GM12891 (cell line): ENCODE data around the gene RAPH1.

Experiments used
- DNase-seq: peaks from one replicate; pipeline ENCODE4 v3.0.0; 2011; ENCODE audit warnings: low spot score; ENCODE audit not compliant: insufficient read length
- FAIRE-seq: peaks from 2 replicates; lab custom pipeline; 2011; peaks lifted over from hg19 to GRCh38; lab: Jason Lieb, UNC
- PAX5 ChIP-seq: IDR thresholded peaks from 2 replicates; pipeline ENCODE4 v1.6.1; 2011; ENCODE audit warnings: low read length, moderate library complexity, mild to moderate bottlenecking; ENCODE audit not compliant: insufficient read depth, severe bottlenecking
- POLR2A ChIP-seq: IDR thresholded peaks from 2 replicates; pipeline ENCODE4 v1.6.1; 2011; ENCODE audit warnings: low read depth, low read length, control low read depth
- POLR2AphosphoS5 ChIP-seq: IDR thresholded peaks from 2 replicates; pipeline ENCODE4 v1.6.1; 2011; ENCODE audit warnings: low read depth, low read length, control low read depth
- POU2F2 ChIP-seq: IDR thresholded peaks from 2 replicates; pipeline ENCODE4 v1.6.1; 2011; ENCODE audit warnings: low read depth, mild to moderate bottlenecking, control low read depth, low read length, moderate library complexity
- SPI1 ChIP-seq: IDR thresholded peaks from 2 replicates; pipeline ENCODE4 v1.6.1; 2011; ENCODE audit warnings: low read depth, low read length, control low read depth
- TAF1 ChIP-seq: IDR thresholded peaks from 2 replicates; pipeline ENCODE4 v1.6.1; 2011; ENCODE audit warnings: low read depth, low read length, control low read depth

RAPH1 gene

DNA sequence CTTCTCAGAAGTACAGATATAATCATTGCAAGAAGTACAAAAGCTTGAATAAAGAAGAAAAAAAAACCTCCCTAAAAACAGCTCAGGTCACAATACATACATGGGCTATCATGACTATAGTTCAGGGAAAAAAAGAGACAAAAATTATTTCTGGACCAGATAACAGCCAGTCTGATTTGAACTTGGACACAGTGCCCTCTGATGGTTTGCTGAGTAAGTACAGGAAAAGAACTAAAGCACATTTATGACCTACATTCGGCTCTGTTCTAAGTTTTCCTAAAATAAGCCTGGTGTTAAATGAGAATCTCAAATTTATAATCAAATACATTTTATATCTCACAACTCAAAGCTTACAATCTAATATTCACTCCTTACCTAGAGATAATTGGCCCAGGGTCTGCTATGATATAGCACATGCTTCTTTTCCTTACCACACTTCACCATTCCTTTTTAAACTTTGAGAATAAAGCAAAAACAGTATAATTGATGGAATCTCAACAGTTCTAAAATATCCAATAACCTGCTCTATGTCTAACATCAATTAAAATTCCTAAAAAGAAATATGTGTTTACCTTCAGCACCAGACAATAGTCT lies 81.1 kb downstream of the RAPH1 start:
- FAIRE-seq (peak; percentile 92), DNase-seq (no peak)
- TF ChIP-seq POLR2AphosphoS5 (no peak), POLR2A (no peak), POU2F2 (no peak), PAX5 (no peak), SPI1 (no peak), TAF1 (no peak)

DNA sequence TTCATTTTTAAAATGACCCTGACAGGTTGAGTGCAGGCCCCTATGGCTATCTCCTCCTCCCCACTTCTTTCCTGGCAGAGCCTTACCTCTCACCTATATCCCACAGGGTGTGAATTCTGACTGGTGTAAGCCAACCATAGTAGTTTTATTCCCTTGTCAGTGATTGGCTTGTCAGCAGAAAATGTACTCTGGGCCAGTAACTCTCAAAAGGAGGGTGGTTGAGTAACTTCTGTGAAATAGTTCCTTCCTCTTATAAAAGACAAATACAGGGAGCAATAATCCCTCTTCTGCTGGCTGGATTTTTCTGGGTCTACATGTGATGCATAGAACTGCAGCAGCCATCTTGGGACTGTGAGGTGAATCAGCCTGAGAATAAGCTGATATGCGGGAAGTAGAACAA lies 83.4 kb downstream of the RAPH1 start:
- FAIRE-seq: no peak
- TF ChIP-seq POLR2AphosphoS5 (no peak), TAF1 (no peak), POU2F2 (no peak), POLR2A (no peak), PAX5 (no peak)
- no peak for DNase-seq

DNA sequence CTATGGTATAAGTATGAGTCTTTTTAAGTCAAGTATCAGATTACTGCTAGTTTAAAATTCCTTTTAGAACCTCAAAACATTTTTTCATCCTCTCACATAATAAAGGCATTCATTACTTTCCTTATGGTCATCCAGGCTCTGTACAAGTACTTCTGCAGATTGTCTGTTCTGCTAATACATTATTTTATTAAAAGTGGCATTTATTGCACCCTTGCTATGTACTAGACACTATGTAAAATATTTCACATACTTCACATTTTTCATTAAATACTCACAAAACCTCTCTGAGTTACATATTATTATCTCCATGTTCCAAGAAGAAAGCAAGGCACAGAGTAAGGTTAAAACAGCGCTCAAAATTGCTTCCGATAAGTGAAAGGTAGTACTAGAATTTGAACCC lies 84.1 kb downstream of the RAPH1 start:
- no peak for TF ChIP-seq SPI1
- no peak for TF ChIP-seq PAX5
- TF ChIP-seq POLR2A: no peak
- no peak for TF ChIP-seq POU2F2
- no peak for TF ChIP-seq POLR2AphosphoS5
- no peak for TF ChIP-seq TAF1
- DNase-seq (no peak), FAIRE-seq (no peak)

DNA sequence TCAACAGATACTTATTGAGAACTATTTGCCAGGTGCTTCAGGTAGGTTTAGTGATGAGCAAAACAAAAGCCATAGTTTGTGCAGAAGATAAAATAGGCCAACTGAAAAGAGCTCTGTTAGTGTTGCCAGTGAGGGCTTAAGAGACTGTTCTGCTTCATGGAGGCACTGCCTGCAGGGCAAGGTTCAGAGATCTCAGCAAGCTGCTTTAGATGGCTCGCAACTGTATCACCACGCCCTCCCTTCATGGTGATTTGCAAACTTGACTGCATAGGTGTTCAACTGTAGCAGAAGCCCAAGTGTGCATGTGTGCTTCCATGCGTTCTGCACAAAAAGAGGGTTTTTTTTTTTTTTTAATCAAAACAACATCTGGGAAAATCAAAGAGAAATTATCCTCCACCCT lies 84.5 kb downstream of the RAPH1 start:
- TF ChIP-seq POU2F2 (no peak), TAF1 (no peak), POLR2AphosphoS5 (no peak), PAX5 (no peak), POLR2A (no peak), SPI1 (no peak)
- no peak for DNase-seq
- FAIRE-seq: no peak

DNA sequence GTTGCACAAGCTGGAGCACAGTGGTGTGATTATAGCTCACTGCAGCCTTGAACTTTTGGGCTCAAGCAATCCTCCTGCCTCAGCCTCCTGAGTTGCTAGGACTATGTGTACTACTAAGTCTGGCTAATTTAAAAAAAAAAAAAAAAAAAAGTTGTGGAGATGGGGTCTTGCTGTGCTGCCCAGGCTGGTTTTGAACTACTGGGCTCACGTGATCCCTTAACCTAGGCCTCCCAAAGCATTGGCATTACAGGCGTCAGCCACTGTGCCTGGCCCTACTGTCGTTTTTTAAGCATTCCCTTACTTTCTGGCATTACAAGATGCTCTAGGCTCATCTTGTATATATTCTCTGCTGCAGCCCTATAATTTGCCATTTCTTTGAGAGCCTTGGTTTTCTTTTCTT lies 88.3 kb downstream of the RAPH1 start:
- no peak for FAIRE-seq
- DNase-seq: no peak
- TF ChIP-seq POLR2A (no peak), TAF1 (no peak), POLR2AphosphoS5 (no peak), POU2F2 (no peak), PAX5 (no peak), SPI1 (no peak)

DNA sequence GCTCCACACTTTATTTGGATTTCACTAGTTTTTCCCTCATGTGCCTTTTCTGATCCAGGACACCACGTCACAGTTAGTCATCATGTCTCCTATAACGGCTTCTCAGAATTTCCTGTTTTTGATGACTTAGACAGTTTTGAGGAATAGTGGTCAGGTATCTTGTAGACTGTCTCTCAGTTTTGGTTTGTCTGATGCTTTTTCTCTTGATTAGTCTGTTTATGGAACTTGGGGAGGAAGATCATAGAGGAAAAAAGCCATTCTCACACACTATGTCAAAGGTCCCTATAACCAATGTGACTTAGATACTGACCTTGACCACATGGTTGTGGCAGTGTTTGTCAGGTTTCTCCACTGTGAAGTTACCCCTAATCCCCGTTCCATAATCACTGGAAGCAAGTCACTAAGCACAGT lies 89.0 kb downstream of the RAPH1 start:
- TF ChIP-seq SPI1: no peak
- TF ChIP-seq TAF1: no peak
- TF ChIP-seq POLR2AphosphoS5: no peak
- no peak for TF ChIP-seq POLR2A
- no peak for TF ChIP-seq PAX5
- no peak for TF ChIP-seq POU2F2
- no peak for DNase-seq
- FAIRE-seq: peak; percentile 60

DNA sequence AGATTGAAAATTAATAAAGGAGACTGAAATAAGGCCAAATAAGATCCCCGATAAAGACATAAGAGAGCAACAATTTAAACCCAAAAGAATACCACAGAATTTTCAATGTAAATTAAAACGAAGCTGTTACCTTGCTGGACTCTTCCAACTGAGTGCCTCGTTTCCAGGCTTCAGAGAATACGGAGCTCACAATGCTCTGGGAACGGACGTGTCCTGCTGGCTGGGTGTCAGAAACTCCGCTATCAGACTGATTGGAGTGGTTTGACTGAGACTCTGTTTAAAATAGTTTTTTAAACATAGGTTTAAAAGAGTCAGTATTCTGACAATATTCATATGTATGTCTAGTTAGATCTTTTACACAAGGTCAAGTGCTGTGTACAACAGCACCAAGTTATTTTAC lies 90.4 kb downstream of the RAPH1 start:
- FAIRE-seq: no peak
- no peak for DNase-seq

DNA sequence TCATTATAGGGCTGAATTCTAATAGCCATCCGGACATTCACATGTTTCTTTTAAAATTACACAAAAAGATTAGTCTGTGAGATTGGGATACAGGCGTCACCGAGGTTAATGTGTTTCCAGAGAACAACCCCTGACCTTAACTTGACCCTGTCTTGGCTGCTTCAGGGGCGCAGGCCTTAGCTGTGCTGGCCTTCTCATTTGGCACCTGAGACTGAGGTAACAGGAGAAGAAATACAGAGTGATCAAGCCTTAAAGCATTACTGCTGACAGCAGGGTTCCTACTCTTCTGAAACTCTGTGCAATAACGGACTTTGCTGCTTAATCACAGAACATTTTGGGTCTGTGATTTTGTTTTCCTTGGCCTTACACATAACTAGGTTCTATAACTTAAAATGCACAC lies 92.6 kb downstream of the RAPH1 start:
- TF ChIP-seq SPI1 (no peak), POLR2A (no peak), TAF1 (no peak), POLR2AphosphoS5 (no peak), POU2F2 (no peak), PAX5 (no peak)
- DNase-seq (no peak), FAIRE-seq (no peak)

More for the DNA sequence above, 90.4 kb downstream of the RAPH1 start:
- TF ChIP-seq POU2F2: no peak
- no peak for TF ChIP-seq TAF1
- TF ChIP-seq PAX5: no peak
- TF ChIP-seq SPI1: no peak
- TF ChIP-seq POLR2A: no peak
- no peak for TF ChIP-seq POLR2AphosphoS5

DNA sequence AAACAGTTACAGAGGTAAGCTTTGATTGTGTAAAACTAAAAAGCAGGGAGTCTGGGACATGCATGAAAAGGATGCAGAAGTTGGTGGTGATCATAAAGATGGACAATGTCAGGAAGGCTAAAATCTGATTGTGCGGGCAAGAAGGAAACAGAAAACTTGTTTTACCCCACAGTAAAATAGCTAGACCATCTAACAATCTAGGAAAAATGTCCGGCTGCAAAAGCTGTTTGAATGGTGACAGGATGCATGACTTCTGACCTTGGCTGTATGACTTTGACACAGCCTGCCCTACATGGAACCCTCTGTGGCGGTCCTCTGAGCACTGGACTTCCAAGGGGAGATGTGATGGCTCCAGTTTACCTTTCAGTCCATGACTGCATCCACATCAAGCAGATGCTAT lies 93.6 kb downstream of the RAPH1 start:
- DNase-seq (no peak), FAIRE-seq (no peak)
- TF ChIP-seq POU2F2 (no peak), SPI1 (no peak), POLR2AphosphoS5 (no peak), TAF1 (no peak), POLR2A (no peak), PAX5 (no peak)

DNA sequence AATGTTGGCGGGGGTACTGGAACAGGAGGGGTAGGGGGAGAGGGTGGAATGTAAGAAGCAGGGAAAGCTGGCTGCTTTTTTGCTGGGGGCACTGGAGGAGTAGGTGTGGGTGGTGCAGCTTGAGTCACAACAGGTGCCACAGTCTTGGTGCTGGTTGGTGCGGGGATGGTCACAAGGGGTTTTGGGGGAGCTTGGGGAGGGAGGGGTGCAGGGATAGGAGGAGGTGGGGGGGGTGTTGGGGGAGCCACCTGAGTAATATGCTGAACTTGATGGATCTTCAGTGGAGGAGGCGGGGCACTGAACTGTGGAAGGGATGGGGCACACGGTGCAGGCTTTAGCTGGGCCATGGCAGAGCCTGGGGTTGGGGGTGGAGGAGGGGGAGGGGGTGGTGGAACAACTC lies 94.4 kb downstream of the RAPH1 start:
- no peak for FAIRE-seq

DNA sequence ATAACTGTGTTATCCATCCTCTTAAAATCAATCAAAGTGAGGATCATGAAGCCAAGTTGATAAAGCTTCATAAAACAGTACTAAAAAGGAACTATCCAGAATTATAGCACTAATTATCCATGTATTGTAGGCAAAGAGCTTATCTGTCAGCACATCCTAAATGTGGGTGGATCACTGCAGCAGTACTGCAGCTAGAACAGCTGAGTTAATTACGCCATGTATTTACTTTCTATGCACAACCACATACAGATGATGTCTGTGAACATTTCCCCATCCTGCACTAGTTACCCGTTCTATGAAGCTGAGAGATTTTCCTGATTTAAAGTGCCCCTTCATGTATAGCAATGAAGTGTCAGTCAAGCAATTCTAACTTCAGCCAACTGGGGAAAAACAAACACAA lies 96.6 kb downstream of the RAPH1 start:
- DNase-seq: no peak
- TF ChIP-seq TAF1 (no peak), POLR2A (no peak), PAX5 (no peak), POLR2AphosphoS5 (no peak), SPI1 (no peak), POU2F2 (no peak)
- FAIRE-seq: no peak

More for the DNA sequence above, 94.4 kb downstream of the RAPH1 start:
- TF ChIP-seq SPI1 (no peak), TAF1 (no peak), POU2F2 (no peak), PAX5 (no peak), POLR2A (no peak), POLR2AphosphoS5 (no peak)
- DNase-seq: no peak
